ENCODE measurements around the gene ZFHX3.

ZFHX3 gene

DNA sequence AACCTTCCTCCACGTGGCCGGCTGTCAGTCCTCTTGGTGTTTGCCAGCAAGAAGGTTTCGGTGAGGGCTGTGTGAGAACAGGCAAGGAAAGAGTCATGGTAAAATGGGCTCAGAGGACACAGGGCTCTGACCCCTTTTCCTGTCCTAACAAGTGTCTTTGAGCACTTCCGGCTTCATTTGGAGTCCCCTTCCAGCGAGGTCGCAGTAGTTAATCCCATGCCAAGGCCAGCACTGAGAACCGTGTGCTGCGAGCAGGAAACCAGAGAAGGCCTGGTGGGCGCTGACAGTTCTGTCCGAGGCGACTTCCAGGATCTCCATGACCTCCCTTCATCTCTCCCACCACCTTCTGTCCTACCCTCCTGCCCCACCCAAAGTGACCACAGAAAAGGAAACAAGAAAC, 168.1 kb downstream of the ZFHX3 start:
- DNase-seq (ENCODE audit: low read depth in 2 of 2, low spot score in 1 of 2), result no peak

DNA sequence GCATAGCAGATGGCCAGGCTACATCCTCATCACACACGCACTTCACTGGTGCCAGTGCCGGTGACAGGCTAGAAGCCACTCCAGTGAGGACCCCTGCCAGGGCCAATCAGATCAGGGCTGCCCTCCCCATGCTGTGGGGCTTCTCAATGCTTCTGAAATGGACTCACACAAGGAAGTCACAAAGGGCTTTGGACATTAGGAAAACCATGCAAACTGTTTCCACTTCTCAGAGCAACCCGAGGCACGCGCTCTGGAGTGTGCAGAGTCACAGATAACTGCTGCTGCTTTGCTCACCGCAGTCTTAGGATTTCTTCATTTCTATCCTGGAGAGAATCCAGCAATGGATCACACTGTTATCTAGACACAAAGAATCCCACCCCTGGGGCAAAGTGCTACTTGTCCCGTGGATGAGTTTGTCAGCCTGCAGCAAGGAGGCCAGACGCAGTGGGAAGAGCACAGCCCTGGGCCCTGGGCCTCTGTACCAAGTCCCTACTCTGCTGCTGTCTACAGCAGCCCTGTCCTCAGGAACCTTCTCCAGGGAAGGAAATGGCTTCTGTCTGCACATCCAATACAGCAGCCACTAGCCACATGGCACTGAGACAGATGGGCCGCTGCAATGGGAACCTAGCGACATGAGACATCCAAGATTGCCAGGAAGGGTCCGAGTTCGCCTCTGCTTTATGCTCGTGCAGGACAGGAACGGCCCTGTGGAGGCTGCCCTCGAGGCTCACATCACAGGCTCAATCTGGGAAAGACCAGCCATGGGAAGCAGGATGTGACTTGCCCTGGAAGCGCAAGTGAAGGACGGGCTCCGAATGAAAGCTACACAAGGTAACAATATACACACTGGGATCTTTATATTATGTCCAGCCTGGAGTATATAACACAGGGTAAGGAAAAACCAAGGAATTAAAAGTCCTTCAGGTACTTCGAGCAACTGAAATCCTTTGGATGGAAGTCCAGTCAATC, 169.3 kb downstream of the ZFHX3 start:
- no peak for DNase-seq (ENCODE audit: low read depth in 2 of 2, low spot score in 1 of 2)

DNA sequence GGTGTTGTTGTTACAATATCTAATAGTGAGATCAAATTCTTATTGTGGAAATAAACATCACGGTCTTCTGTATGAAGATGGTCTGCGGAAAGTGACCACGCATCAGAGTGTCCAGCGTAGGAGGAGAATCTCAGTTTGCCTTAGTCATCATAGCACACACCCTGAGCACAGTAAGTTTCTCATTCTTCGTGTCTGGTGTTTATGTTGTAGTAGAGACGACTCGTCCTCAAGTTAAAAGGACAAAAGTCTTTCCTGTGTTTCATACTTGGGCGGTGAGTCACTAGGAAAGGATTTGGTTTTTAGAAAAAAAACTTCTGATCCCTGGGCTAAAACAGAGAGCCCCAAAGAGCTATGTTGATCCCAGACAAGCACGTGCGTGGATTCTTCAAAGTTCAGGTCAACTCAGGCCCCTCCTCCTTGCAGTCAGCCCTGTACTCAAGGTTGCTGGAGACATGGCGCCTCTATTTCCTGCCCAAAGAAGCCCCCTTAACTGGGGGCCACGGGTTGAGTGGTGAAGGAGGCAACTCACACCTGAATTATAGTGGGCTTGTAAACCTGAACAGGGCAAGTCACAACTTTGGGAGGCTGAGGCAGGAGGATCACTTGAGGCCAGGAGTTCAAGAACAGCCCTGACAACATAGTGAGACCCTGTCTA, 170.4 kb downstream of the ZFHX3 start:
- DNase-seq (ENCODE audit: low read depth in 2 of 2, low spot score in 1 of 2), result no peak

GRCh38 chr16:72876981-72877373, 171.0 kb downstream of the ZFHX3 start:
- DNase-seq (ENCODE audit: low read depth in 2 of 2, low spot score in 1 of 2), result no peak

DNA sequence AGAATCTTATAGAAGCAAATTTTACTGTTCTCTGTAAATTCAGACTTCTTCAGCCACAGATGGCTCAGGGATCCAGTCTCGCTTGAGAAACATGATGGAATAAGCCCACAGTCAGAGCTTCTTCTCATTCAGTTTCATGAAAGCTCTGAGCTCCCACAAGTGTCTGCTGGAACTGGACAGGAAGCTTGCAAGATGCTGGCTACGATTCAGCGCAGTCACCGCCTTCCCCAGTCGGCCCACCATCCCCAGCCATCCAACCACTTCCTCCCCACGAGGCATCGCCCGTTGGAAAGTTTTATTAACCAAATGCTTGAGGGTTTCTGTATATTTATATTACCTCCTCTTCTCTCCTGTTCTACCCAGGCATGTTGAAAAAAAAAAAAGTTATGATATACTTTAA, 171.7 kb downstream of the ZFHX3 start:
- DNase-seq (ENCODE audit: low read depth in 2 of 2, low spot score in 1 of 2), result no peak

DNA sequence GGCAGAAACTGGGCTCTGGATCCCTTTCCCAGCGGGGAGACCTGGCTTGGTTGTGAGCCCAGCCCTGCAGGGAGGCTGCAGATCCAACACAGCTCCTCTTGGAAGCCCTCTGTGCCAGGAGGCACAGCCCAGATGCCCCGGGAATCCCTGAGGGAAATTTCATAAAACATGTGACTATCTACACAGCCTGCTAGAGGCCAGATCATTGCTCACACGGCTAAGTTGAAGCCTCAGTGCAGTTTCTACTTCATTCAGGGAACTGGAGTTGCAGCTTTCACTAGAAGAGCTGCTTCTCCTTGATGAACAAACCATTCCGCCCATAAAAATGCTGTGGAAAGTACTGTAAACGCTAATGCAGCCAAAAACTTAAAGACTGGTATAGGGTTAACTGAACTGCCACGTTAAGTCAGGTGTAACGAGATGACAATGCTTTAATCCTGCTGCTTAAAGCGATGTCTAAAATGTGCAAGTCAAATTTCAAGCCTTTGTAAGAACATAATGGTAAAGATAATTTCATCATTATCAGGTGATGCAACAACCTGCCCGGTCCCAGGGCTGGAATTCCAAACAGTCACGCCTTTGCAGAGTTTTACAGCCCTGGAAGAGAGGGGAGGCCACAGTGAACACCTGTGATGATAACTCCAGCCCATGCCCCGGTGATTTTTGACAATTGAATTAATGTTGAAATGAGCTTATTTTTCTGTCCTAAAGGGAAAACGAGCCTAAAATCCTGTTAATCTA, 172.5 kb downstream of the ZFHX3 start:
- no peak for DNase-seq (ENCODE audit: low read depth in 2 of 2, low spot score in 1 of 2)

- no peak for DNase-seq (ENCODE audit: low read depth in 2 of 2, low spot score in 1 of 2)
Observed at GRCh38 chr16:72873853-72874252, 174.1 kb downstream of the ZFHX3 start.

GRCh38 chr16:72873044-72873443, 174.9 kb downstream of the ZFHX3 start:
- no peak for DNase-seq (ENCODE audit: low read depth in 2 of 2, low spot score in 1 of 2)

GRCh38 chr16:72865835-72866234, 182.1 kb downstream of the ZFHX3 start:
- DNase-seq (ENCODE audit: low read depth in 2 of 2, low spot score in 1 of 2), result no peak

DNA sequence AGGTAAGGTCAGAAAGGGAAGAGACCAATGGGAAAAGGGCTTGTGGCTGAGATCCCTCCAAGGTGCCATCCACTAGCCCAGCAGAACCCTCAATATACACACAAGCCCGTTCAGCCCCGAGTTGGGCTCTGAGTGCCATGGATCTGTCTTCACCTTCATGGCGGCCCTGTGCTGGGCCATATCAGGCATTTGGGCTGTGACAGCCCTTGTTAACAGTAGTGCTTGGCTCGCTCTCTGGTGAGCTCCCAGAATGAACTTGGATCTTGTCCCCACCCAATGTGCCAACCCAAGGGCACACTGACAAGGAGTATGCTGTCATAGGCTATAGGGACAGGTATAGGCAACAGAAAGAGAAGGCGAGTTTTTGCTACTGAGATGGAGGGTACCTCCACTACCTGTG, 182.7 kb downstream of the ZFHX3 start:
- no peak for DNase-seq (ENCODE audit: low read depth in 2 of 2, low spot score in 1 of 2)

- DNase-seq (ENCODE audit: low read depth in 2 of 2, low spot score in 1 of 2), result no peak
Observed at GRCh38 chr16:72864130-72864833, 183.6 kb downstream of the ZFHX3 start.

GRCh38 chr16:72862090-72862489, 185.8 kb downstream of the ZFHX3 start:
- DNase-seq (ENCODE audit: low read depth in 2 of 2, low spot score in 1 of 2), result no peak

GRCh38 chr16:72860726-72861562, 187.0 kb downstream of the ZFHX3 start:
- no peak for DNase-seq (ENCODE audit: low read depth in 2 of 2, low spot score in 1 of 2)

DNA sequence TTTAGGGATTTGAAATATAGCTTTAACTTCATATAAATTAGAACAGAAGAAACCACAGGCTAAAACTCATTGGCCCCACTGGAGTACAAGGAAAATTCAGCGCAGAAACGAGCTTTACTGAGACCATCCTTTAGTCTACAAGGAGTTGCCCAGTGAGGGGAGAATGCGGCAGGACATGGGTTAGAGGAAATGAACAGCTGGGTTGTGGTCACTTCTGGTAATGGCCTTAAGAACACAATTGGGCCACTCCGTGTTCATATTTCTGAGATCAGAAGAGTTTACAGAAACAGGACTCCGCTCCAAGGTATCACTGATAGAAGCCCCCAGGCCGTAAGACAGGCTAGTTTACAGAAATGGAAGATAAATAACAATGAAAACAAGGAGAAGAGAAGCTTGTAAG, 188.3 kb downstream of the ZFHX3 start:
- no peak for DNase-seq (ENCODE audit: low read depth in 2 of 2, low spot score in 1 of 2)

DNA sequence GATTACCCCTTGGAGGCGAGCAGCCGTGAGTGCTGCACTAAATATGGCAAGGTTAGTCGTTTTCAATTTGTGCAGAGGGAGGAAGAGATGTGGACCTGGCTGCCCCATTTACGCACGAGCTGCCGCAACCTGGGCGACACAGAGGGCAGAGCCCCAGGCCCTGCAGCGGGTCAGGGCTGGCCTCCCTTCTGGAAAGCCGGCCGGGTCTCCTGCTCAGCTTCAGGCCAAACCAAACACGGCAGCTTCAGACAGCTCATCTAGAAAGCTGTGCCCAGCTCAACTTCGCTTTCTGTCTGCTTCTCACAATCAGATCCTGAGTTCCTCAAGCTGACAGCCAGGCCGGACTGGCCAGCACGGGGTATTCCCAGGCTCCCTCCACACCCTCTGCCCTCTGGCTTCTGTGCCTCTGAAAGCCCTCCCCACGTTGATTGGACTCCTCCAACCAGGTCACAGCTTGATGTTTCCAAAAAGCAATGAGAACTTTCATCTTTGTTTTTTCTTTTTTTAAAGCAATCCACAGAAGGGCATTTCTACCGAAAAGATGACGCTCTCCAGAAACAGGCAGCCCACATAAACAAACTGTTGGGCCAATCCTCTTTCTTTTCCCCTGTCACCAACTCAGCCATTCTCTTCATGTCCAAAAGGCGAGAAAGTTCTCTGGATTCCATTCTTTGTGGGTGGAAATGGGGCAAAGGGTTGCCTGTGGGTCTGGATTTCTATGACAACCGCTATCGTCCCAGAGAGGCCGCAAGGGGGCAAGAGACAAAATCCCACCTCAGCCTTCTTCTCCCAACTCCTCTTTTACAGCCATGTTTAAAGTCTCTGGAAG, 189.0 kb downstream of the ZFHX3 start:
- no peak for DNase-seq (ENCODE audit: low read depth in 2 of 2, low spot score in 1 of 2)

DNA sequence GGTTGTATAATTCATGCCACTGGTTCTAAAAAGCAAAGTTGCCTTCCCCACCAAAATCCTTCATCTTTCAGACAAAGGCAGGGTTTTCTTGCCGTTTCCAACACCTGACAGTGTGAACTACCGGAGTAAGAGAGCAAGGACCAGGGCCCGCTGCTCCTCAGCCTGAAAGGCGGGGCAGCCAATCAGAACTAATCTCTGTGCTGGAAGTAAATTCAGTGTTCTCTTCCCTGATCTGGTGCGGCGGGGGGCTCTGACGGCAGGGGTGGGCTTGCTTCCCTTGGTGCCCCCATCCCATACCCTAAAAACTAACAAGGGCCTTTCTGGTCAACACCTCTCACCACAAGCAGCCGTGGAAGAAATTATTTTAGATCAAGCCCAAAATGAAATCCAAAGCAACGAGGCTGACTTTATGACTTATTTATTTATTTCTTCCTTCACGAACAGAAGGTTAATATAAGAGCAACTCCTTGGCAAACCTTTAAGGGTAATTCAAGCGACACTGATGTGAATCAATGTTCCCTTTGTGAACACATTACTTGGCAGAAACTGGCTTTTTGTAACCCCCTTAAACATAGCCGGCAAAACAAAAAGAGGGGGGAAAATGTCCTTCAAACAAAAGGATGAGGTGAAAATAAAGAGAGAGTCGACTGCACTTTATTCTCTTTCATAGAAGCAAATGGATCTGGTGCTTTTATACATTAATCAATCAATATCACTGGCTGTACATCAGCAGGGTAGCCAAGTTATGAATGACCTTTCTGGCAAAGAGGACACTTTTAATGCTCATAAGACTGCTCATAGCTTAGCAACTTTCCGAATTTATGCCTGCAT, 189.9 kb downstream of the ZFHX3 start:
- DNase-seq (ENCODE audit: low read depth in 2 of 2, low spot score in 1 of 2), result no peak

GRCh38 chr16:72856797-72857196, 191.1 kb downstream of the ZFHX3 start:
- DNase-seq (ENCODE audit: low read depth in 2 of 2, low spot score in 1 of 2), result no peak

- DNase-seq (ENCODE audit: low read depth in 2 of 2, low spot score in 1 of 2), result no peak
Observed at GRCh38 chr16:72854267-72854959, 193.5 kb downstream of the ZFHX3 start.

Measured in stimulated activated CD8-positive, alpha-beta memory T cell treated with anti-CD3 and anti-CD28 coated beads, Interleukin-4, amount 100 ng/mL, for 4 hours (primary cell).